ENCODE data around the gene MIS18BP1. TPM values are rescaled to one million over a fixed set of nuclear protein-coding genes. Genes with fewer than 3 reads are reported as not detected.

MIS18BP1 gene
- polyA plus RNA-seq, 1 of the 3 experiments (the other 2 are of a cell fraction): 2.6 TPM

DNA sequence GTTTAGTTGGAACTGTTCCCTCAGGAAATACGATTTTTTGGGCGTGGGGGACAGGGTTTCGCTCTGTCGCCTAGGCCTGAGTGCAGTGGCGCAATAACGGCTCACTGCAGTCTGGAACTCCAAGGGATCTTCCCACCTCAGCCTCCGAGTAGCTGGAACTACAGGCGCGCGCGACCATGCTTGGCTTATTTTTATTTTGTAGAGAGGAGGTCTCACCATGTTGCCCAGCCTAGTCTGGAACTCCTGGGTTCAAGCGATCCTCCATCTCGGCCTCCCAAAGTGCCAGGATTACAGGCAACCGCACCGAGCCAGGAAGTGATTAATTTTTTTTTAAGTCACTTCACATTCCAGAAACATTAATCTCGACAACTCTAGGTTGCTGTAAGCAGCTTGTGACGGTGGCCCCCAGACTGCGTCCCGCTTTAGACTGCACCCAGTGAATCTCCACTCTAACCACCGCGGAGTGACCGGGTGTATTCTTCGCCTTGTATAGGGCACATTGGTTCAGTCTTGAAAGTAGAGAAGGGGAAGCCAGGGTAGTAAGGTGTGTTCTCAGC is 830 bp upstream of the MIS18BP1 start:
- Histone ChIP-seq H4K20me1 (ENCODE audit: insufficient read depth) (no peaks in the 10 kb centered on the region), H3K9me2 (no peaks in the 10 kb centered on the region), H3K27ac (ENCODE audit: low read depth in 2 of 2, low read length in 1 of 2) (peak overlapping the region; percentile 62 to 67; a peak in 3 of 4 replicates), H3K4me3 (ENCODE audit: low read depth in 2 of 2, low read length in 1 of 2) (peak overlapping the region; percentile 64 to 68), H3K27me3 (ENCODE audit: insufficient read depth) (no peaks in the 10 kb centered on the region), H3K79me2 (ENCODE audit: insufficient read depth) (peaks cover 41% of the 10 kb centered on the region), H3K36me3 (replicated peaks in 1 of 2; ENCODE audit: control insufficient read depth in 1 of 2, insufficient read depth in 2 of 2, low read length in 1 of 2) (no peaks in the 10 kb centered on the region), H2AFZ (ENCODE audit: low read depth) (peak overlapping the region; percentile 88), H3K9me3 (no peaks in the 10 kb centered on the region), H3K4me2 (peak overlapping the region; percentile 70; the same call in 1 of the 2 replicates), H3K4me1 (ENCODE audit: control insufficient read depth in 1 of 2, insufficient read depth in 2 of 2, low read depth in 1 of 2, low read length in 1 of 2) (no peaks in the 10 kb centered on the region; a peak in 2 of 4 replicates), H3K9ac (no peak overlapping the region), H3F3A (replicated peaks; ENCODE audit: insufficient read depth) (no peaks in the 10 kb centered on the region)
- no peak for DNase-seq
- ChIA-PET POLR2A (no interaction called here), CTCF (interaction anchor here (0.5 to 1.7 kb wide), 7 partner anchors 9 to 357 kb away, joined by 3 to 12 read pairs (median 3); partner anchors contain the start of gene FANCM)
- TF ChIP-seq MXI1 (IDR thresholded peaks at IDR 0.05; ENCODE audit: low read depth, low read length): no peak
- no peak for TF ChIP-seq JUND (IDR thresholded peaks at IDR 0.05)
- WGBS (ENCODE audit: low lambda C conversion rate): 63% methylated on average over 8 of the region's 23 CpGs

DNA sequence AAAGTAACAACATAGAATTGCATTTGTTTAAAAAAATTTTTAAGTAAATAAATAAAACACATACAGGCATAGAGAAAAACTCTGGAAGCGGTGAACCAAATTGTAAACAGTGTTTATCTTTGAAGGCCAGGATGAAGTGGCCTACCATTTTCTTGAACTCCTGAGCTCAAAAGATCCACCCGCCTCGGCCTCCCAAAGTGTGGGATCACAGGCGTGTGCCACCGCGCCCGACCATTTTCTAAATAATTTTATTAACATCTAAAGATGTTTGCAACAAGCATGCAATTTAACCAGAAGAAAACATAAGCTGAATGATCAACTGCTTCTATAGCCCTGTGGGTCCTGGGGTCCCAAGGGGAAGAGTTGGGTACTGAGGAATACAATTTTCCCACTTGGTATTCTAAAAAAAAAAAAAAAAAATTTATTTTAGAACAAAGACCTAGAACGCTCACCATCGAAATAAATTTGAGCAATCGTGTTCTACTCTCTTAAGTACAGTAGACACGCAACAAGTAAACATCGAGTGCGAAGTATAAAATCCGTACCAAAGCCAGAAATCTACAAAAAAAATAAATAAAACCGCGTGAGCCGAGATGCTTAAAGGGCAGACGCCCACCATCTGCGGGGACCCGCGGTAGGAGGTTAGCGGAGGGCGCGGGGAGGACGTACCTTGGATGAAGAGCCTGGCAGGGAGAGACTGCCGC is 484 bp downstream of the MIS18BP1 start:
- ChIA-PET POLR2A (interaction anchor here (0.6 kb wide), 1 partner anchor 350 kb away, joined by 6 read pairs; no protein-coding TSS in a partner anchor), CTCF (interaction anchor here (0.9 to 1.7 kb wide), 4 partner anchors 8 to 356 kb away, joined by 3 to 5 read pairs (median 3); partner anchors contain the start of gene FANCM)
- Histone ChIP-seq H3K36me3 (replicated peaks in 1 of 2; ENCODE audit: control insufficient read depth in 1 of 2, insufficient read depth in 2 of 2, low read length in 1 of 2) (no peaks in the 10 kb centered on the region), H3K9me3 (no peaks in the 10 kb centered on the region), H3K4me1 (ENCODE audit: control insufficient read depth in 1 of 2, insufficient read depth in 2 of 2, low read depth in 1 of 2, low read length in 1 of 2) (no peaks in the 10 kb centered on the region; a peak in 2 of 4 replicates), H3K9ac (peak overlapping the region; percentile 73), H3F3A (replicated peaks; ENCODE audit: insufficient read depth) (no peaks in the 10 kb centered on the region), H4K20me1 (ENCODE audit: insufficient read depth) (no peaks in the 10 kb centered on the region), H3K4me2 (peak overlapping the region; percentile 70), H2AFZ (ENCODE audit: low read depth) (peak overlapping the region; percentile 74), H3K4me3 (ENCODE audit: low read depth in 2 of 2, low read length in 1 of 2) (peak overlapping the region; percentile 64 to 68), H3K9me2 (no peaks in the 10 kb centered on the region), H3K27me3 (ENCODE audit: insufficient read depth) (no peaks in the 10 kb centered on the region), H3K79me2 (ENCODE audit: insufficient read depth) (peaks cover 54% of the 10 kb centered on the region), H3K27ac (ENCODE audit: low read depth in 2 of 2, low read length in 1 of 2) (peak overlapping the region; percentile 39 to 62; a peak in 3 of 4 replicates)
- TF ChIP-seq ELF1 (IDR thresholded peaks at IDR 0.05) (no peak), SIN3A (IDR thresholded peaks at IDR 0.05; ENCODE audit: borderline replicate concordance, low read depth, low read length) (no peak), CHD2 (IDR thresholded peaks at IDR 0.05; ENCODE audit: low read length, partially characterized antibody) (no peak), MEF2A (IDR thresholded peaks at IDR 0.05; ENCODE audit: borderline replicate concordance, low read depth) (no peak), EP300 (IDR thresholded peaks at IDR 0.05; ENCODE audit: borderline replicate concordance in 1 of 2, low read depth in 1 of 2, low read length in 1 of 2) (no peak), EZH2phosphoT487 (IDR thresholded peaks at IDR 0.05; ENCODE audit: borderline replicate concordance, low read depth) (no peak), POLR2AphosphoS5 (IDR thresholded peaks at IDR 0.05; ENCODE audit: low read depth, low read length) (no peak), JUND (IDR thresholded peaks at IDR 0.05) (no peak), YY1 (IDR thresholded peaks at IDR 0.05; ENCODE audit: low read depth) (no peak), RXRA (IDR thresholded peaks at IDR 0.05; ENCODE audit: borderline replicate concordance, low read depth) (no peak), NRF1 (IDR thresholded peaks at IDR 0.05; ENCODE audit: low read depth, low read length) (no peak), CTCF (IDR thresholded peaks at IDR 0.05) (no peak), GABPA (IDR thresholded peaks at IDR 0.05; ENCODE audit: low read depth) (no peak), GATA2 (CRISPR knock-in tag; IDR thresholded peaks at IDR 0.05) (no peak), FOXM1 (IDR thresholded peaks at IDR 0.05; ENCODE audit: low read depth) (no peak), MAX (IDR thresholded peaks at IDR 0.05; ENCODE audit: low read depth) (no peak), RCOR1 (IDR thresholded peaks at IDR 0.05; ENCODE audit: low read length) (no peak), MXI1 (IDR thresholded peaks at IDR 0.05; ENCODE audit: low read depth, low read length) (no peak)
- TF ChIP-seq, protein P1, sequence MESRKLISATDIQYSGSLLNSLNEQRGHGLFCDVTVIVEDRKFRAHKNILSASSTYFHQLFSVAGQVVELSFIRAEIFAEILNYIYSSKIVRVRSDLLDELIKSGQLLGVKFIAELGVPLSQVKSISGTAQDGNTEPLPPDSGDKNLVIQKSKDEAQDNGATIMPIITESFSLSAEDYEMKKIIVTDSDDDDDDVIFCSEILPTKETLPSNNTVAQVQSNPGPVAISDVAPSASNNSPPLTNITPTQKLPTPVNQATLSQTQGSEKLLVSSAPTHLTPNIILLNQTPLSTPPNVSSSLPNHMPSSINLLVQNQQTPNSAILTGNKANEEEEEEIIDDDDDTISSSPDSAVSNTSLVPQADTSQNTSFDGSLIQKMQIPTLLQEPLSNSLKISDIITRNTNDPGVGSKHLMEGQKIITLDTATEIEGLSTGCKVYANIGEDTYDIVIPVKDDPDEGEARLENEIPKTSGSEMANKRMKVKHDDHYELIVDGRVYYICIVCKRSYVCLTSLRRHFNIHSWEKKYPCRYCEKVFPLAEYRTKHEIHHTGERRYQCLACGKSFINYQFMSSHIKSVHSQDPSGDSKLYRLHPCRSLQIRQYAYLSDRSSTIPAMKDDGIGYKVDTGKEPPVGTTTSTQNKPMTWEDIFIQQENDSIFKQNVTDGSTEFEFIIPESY (IDR thresholded peaks at IDR 0.05; ENCODE audit: borderline replicate concordance, low read depth): no peak
- DNase-seq: peak; percentile 6
- WGBS (ENCODE audit: low lambda C conversion rate): 4% methylated on average over 17 of the region's 26 CpGs

All from SK-N-SH (cell line).